Measurements from ENCODE around the gene ASB8. TPM values are rescaled to one million over a fixed set of nuclear protein-coding genes. Genes with fewer than 3 reads are reported as not detected.

Gene ASB8
- total and polyA plus RNA-seq, 2 experiments from 2014 or later = 23.3 to 27.3 TPM

GRCh38 chr12:48177982-48178381 is 20.7 kb upstream of the ASB8 start:
- Histone ChIP-seq H3K4me1 (ENCODE audit: insufficient read depth) (peaks cover 20% of the 10 kb centered on the region), H3K79me2 (ENCODE audit: insufficient read depth) (no peaks in the 10 kb centered on the region), H3F3A (ENCODE audit: insufficient read depth) (peaks cover 21% of the 10 kb centered on the region), H3K4me2 (ENCODE audit: unreplicated experiment) (no peak overlapping the region), H4K20me1 (ENCODE audit: insufficient read depth) (no peaks in the 10 kb centered on the region), H3K36me3 (ENCODE audit: low read depth) (no peaks in the 10 kb centered on the region), H3K9me2 (ENCODE audit: insufficient read depth) (no peaks in the 10 kb centered on the region), H3K9me3 (ENCODE audit: low read depth) (no peaks in the 10 kb centered on the region), H3K27me3 (replicated peaks; ENCODE audit: insufficient read depth) (peaks cover 18% of the 10 kb centered on the region; the same call in 1 of the 2 replicates), H3K9ac (no peak overlapping the region), H3K27ac (no peak overlapping the region), H3K4me3 (no peak overlapping the region), H2AFZ (no peak overlapping the region)
- TF ChIP-seq EZH2 (IDR thresholded peaks at IDR 0.05; ENCODE audit: insufficient read depth, poor library complexity, severe bottlenecking) (no peak), EZH2phosphoT487 (IDR thresholded peaks at IDR 0.05; ENCODE audit: insufficient read depth, low read depth) (no peak)
- no peak for DNase-seq
- in situ Hi-C loops (cut with MboI) = no loop called here
- 42 to 51% methylated on average over 4 of the region's 4 CpGs for WGBS, 2 experiments (ENCODE audit: low coverage in 1 of 2, low lambda C conversion rate in 2 of 2, missing lambda C conversion rate in 2 of 2)

- H3K27me3 ChIP-seq (replicated peaks; ENCODE audit: insufficient read depth) = peaks cover 18% of the 10 kb centered on the region; the same call in 1 of the 2 replicates
These were observed 19.1 kb upstream of the ASB8 start for GRCh38 chr12:48176417-48176751.

GRCh38 chr12:48175613-48176416 is 18.5 kb upstream of the ASB8 start:
- peak overlapping the region; percentile 22 for H3K4me3 ChIP-seq
- no peaks in the 10 kb centered on the region for H4K20me1 ChIP-seq (ENCODE audit: insufficient read depth)
- in situ Hi-C loops (cut with MboI) = no loop called here
- H3K4me2 ChIP-seq (ENCODE audit: unreplicated experiment) = peak overlapping the region; percentile 65
- H3K27me3 ChIP-seq (replicated peaks; ENCODE audit: insufficient read depth) = peaks cover 18% of the 10 kb centered on the region; the same call in 1 of the 2 replicates
- peak; percentile 42 for DNase-seq
- no peaks in the 10 kb centered on the region for H3K9me3 ChIP-seq (ENCODE audit: low read depth)
- WGBS, 2 experiments (ENCODE audit: low coverage in 1 of 2, low lambda C conversion rate in 2 of 2, missing lambda C conversion rate in 2 of 2) = 28 to 34% methylated on average over 3 of the region's 3 CpGs
- H3F3A ChIP-seq (ENCODE audit: insufficient read depth) = peaks cover 13% of the 10 kb centered on the region
- peaks cover 13% of the 10 kb centered on the region for H3K4me1 ChIP-seq (ENCODE audit: insufficient read depth)
- peak overlapping the region; percentile 78 for H2AFZ ChIP-seq
- H3K79me2 ChIP-seq (ENCODE audit: insufficient read depth) = no peaks in the 10 kb centered on the region
- H3K9me2 ChIP-seq (ENCODE audit: insufficient read depth) = no peaks in the 10 kb centered on the region
- peak overlapping the region; percentile 3; the same call in 1 of the 2 replicates for H3K27ac ChIP-seq
- H3K9ac ChIP-seq = peak overlapping the region; percentile 28
- no peaks in the 10 kb centered on the region for H3K36me3 ChIP-seq (ENCODE audit: low read depth)
- TF ChIP-seq EZH2 (IDR thresholded peaks at IDR 0.05; ENCODE audit: insufficient read depth, poor library complexity, severe bottlenecking) (no peak), EZH2phosphoT487 (IDR thresholded peaks at IDR 0.05; ENCODE audit: insufficient read depth, low read depth) (no peak)

More at GRCh38 chr12:48176417-48176751, 19.1 kb upstream of the ASB8 start:
- Histone ChIP-seq H3K36me3 (ENCODE audit: low read depth) (no peaks in the 10 kb centered on the region), H3K4me1 (ENCODE audit: insufficient read depth) (peaks cover 13% of the 10 kb centered on the region), H3K27ac (no peak overlapping the region), H3K9me2 (ENCODE audit: insufficient read depth) (no peaks in the 10 kb centered on the region), H3K4me3 (0 out of 2 replicates have a peak overlapping the region, but pooled peaks have one; percentile 22), H3K9ac (peak overlapping the region; percentile 28; the same call in 1 of the 2 replicates), H3K79me2 (ENCODE audit: insufficient read depth) (no peaks in the 10 kb centered on the region), H2AFZ (peak overlapping the region; percentile 78), H4K20me1 (ENCODE audit: insufficient read depth) (no peaks in the 10 kb centered on the region), H3F3A (ENCODE audit: insufficient read depth) (peaks cover 13% of the 10 kb centered on the region), H3K9me3 (ENCODE audit: low read depth) (no peaks in the 10 kb centered on the region), H3K4me2 (ENCODE audit: unreplicated experiment) (peak overlapping the region; percentile 65)
- DNase-seq = no peak
- in situ Hi-C loops (cut with MboI) = no loop called here
- TF ChIP-seq EZH2 (IDR thresholded peaks at IDR 0.05; ENCODE audit: insufficient read depth, poor library complexity, severe bottlenecking) = no peak
- TF ChIP-seq EZH2phosphoT487 (IDR thresholded peaks at IDR 0.05; ENCODE audit: insufficient read depth, low read depth) = no peak

GRCh38 chr12:48169011-48169410 is 11.7 kb upstream of the ASB8 start:
- no peaks in the 10 kb centered on the region for H3K9me3 ChIP-seq (ENCODE audit: low read depth)
- no peak overlapping the region for H3K4me2 ChIP-seq (ENCODE audit: unreplicated experiment)
- H3K9ac ChIP-seq = no peak overlapping the region
- H3K9me2 ChIP-seq (ENCODE audit: insufficient read depth) = no peaks in the 10 kb centered on the region
- in situ Hi-C loops (cut with MboI) = no loop called here
- no peak overlapping the region for H2AFZ ChIP-seq
- H3K4me1 ChIP-seq (ENCODE audit: insufficient read depth) = no peaks in the 10 kb centered on the region
- H3K27ac ChIP-seq = no peak overlapping the region
- no peaks in the 10 kb centered on the region for H3K36me3 ChIP-seq (ENCODE audit: low read depth)
- WGBS, 2 experiments (ENCODE audit: low coverage in 1 of 2, low lambda C conversion rate in 2 of 2, missing lambda C conversion rate in 2 of 2) = 79 to 82% methylated on average over 19 of the region's 19 CpGs
- no peak for DNase-seq
- H3F3A ChIP-seq (ENCODE audit: insufficient read depth) = no peaks in the 10 kb centered on the region
- no peak overlapping the region for H3K4me3 ChIP-seq
- H3K79me2 ChIP-seq (ENCODE audit: insufficient read depth) = no peaks in the 10 kb centered on the region
- no peaks in the 10 kb centered on the region for H3K27me3 ChIP-seq (replicated peaks; ENCODE audit: insufficient read depth)
- no peak for TF ChIP-seq EZH2 (IDR thresholded peaks at IDR 0.05; ENCODE audit: insufficient read depth, poor library complexity, severe bottlenecking)
- no peak for TF ChIP-seq EZH2phosphoT487 (IDR thresholded peaks at IDR 0.05; ENCODE audit: insufficient read depth, low read depth)
- H4K20me1 ChIP-seq (ENCODE audit: insufficient read depth) = no peaks in the 10 kb centered on the region
